ENCODE measurements around the gene APEH. TPM values are rescaled to one million over a fixed set of nuclear protein-coding genes. Genes with fewer than 3 reads are reported as not detected.

The APEH gene
- total and polyA plus RNA-seq, 2 of the 13 experiments (the other 11 are each of a cell fraction or from before 2014, with no cell fraction given) = 116 to 130 TPM

GRCh38 chr3:49666592-49666991, 7.6 kb upstream of the APEH start (continued):
- TF ChIP-seq CENPX (CRISPR knock-in tag; IDR thresholded peaks at IDR 0.05) = no peak
- no peak for TF ChIP-seq ZBTB1 (CRISPR knock-in tag; IDR thresholded peaks at IDR 0.05; ENCODE audit: borderline replicate concordance)
- TF ChIP-seq HIVEP1 (CRISPR knock-in tag; IDR thresholded peaks at IDR 0.05) = no peak
- TF ChIP-seq GLMP (CRISPR knock-in tag; IDR thresholded peaks at IDR 0.05; ENCODE audit: borderline replicate concordance) = no peak
- TF ChIP-seq ZSCAN20 (CRISPR knock-in tag; IDR thresholded peaks at IDR 0.05; ENCODE audit: borderline replicate concordance) = no peak
- TF ChIP-seq SNAPC5 (CRISPR knock-in tag; IDR thresholded peaks at IDR 0.05; ENCODE audit: borderline replicate concordance) = no peak
- no peak for TF ChIP-seq JUND (CRISPR knock-in tag; IDR thresholded peaks at IDR 0.05)
- no peak for TF ChIP-seq ZFP36L1 (CRISPR knock-in tag; IDR thresholded peaks at IDR 0.05)
- TF ChIP-seq JUNB (CRISPR knock-in tag; IDR thresholded peaks at IDR 0.05; ENCODE audit: borderline replicate concordance) = no peak
- TF ChIP-seq ZNF12 (CRISPR knock-in tag; IDR thresholded peaks at IDR 0.05) = no peak
- no peak for TF ChIP-seq ZNF260 (CRISPR knock-in tag; IDR thresholded peaks at IDR 0.05; ENCODE audit: borderline replicate concordance, low read depth)
- TF ChIP-seq GABPA (IDR thresholded peaks at IDR 0.05; ENCODE audit: low read depth, low read length) = no peak
- no peak for TF ChIP-seq GABPA (CRISPR knock-in tag; IDR thresholded peaks at IDR 0.05; ENCODE audit: low read depth)
- TF ChIP-seq REXO4 (CRISPR knock-in tag; IDR thresholded peaks at IDR 0.05; ENCODE audit: borderline replicate concordance) = no peak
- TF ChIP-seq SYNCRIP (IDR thresholded peaks at IDR 0.05; ENCODE audit: insufficient read depth, low read depth, low read length) = no peak
- peak; percentile 47; the same call in 1 of the 2 replicates for TF ChIP-seq PPARG (CRISPR knock-in tag; conservative IDR thresholded peaks at IDR 0.05)
- TF ChIP-seq ZNF652 (CRISPR knock-in tag; IDR thresholded peaks at IDR 0.05; ENCODE audit: borderline replicate concordance, low read depth) = no peak
- no peak for TF ChIP-seq ZNF30 (CRISPR knock-in tag; IDR thresholded peaks at IDR 0.05)
- peak; percentile 86 for TF ChIP-seq ZNF746 (CRISPR knock-in tag; IDR thresholded peaks at IDR 0.05)
- 0 out of 2 replicates have a peak, but pooled peaks have one; percentile 18 for TF ChIP-seq ZHX2 (IDR thresholded peaks at IDR 0.05; ENCODE audit: low read depth)
- TF ChIP-seq ZHX2 (CRISPR knock-in tag; IDR thresholded peaks at IDR 0.05; ENCODE audit: borderline replicate concordance) = no peak
- TF ChIP-seq MTERF4 (CRISPR knock-in tag; IDR thresholded peaks at IDR 0.05) = no peak
- TF ChIP-seq MLX (CRISPR knock-in tag; IDR thresholded peaks at IDR 0.05) = no peak
